Thyroid gland (tissue), 4 donors: ENCODE data around the gene EXTL2.
"Not testable (repeated sequence)": the region's sequence is repeated elsewhere in the genome, so short reads cannot be mapped to it uniquely, and the experiment has no call there.

Source experiments
- CTCF ChIP-seq, 6 experiments: fragments of 200-600 bp in 3 of 6; fragments of 450-650 bp in 3 of 6; sonication (generic) in 3 of 6; IDR thresholded peaks; one replicate each; pipeline ENCODE4 v1.5.1; 2016 to 2019; ENCODE audit warnings: antibody characterized with exemption in 6 of 6, mild to moderate bottlenecking in 2 of 6, inconsistent platforms in 1 of 6, moderate library complexity in 1 of 6
- POLR2A ChIP-seq, 2 donors: fragments of 450-650 bp; IDR thresholded peaks; one replicate each; pipeline ENCODE4 v1.6.1; 2017; ENCODE audit warnings: antibody characterized with exemption in 2 of 2, mild to moderate bottlenecking in 2 of 2, moderate library complexity in 1 of 2

DNA sequence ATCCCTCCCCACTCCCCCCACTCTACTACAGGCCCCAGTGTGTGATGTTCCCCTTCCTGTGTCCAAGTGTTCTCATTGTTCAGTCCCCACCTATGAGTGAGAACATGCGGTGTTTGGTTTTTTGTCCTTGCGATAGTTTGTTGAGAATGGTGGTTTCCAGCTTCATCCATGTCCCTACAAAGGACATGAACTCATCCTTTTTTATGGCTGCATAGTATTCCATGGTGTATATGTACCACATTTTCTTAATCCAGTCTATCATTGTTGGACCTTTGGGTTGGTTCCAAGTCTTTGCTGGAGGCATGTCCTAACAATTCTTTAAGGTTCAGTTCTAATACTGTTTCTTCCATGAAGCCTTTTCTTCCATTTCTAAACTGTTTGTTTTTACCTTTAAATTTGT is 38.9 kb upstream of the EXTL2 start:
- TF ChIP-seq POLR2A, CTCF (IDR thresholded peaks at IDR 0.05): not testable (repeated sequence)
